Spleen (tissue), 7 donors: Measurements from ENCODE around the gene MRPL14.

Experiments used
- CTCF ChIP-seq, 11 experiments: fragments of 200-600 bp in 7 of 11; fragments of 450-650 bp in 4 of 11; sonication (generic) in 4 of 11; IDR thresholded peaks in 8 of 11; conservative IDR thresholded peaks in 3 of 11; 1 replicate in 7 of 11; 2 replicates in 4 of 11; pipeline versions ENCODE4 v1.4.0 to v1.8.0; 2016 to 2021; ENCODE audit warnings: antibody characterized with exemption in 11 of 11, inconsistent platforms in 4 of 11, mild to moderate bottlenecking in 1 of 11
- POLR2A ChIP-seq, 3 donors: fragments of 450-650 bp; IDR thresholded peaks; one replicate each; pipeline ENCODE4 v1.5.1; 2017; ENCODE audit warnings: antibody characterized with exemption in 3 of 3, mild to moderate bottlenecking in 1 of 3
- donor health status: DM: no; HTN: no; CAD: no; lungs with moderate emphysema.
- donor health status: DM: no; HTN: no; CAD: no.
- donor health status: DM: no; HTN: no; CAD: no.

- TF ChIP-seq CTCF (IDR thresholded peaks at IDR 0.05 in 8 of 11, conservative IDR thresholded peaks at IDR 0.05 in 3 of 11) = no peak
- TF ChIP-seq POLR2A (IDR thresholded peaks at IDR 0.05) = no peak
Measured at GRCh38 chr6:44066394-44067172, 60.7 kb downstream of the MRPL14 start.
